ENCODE results near the gene SLC35F2. TPM values are rescaled to one million over a fixed set of nuclear protein-coding genes. Genes with fewer than 3 reads are reported as not detected.

SLC35F2 gene
- total and polyA plus RNA-seq, 9 donors = 3.7 to 20.8 (median 7.9) TPM

GRCh38 chr11:107810875-107811274, 47.7 kb downstream of the SLC35F2 start:
- no peak for DNase-seq
- intact Hi-C loops (cut with DNase I) = no loop called here
- H3K27me3 ChIP-seq = no peaks in the 10 kb centered on the region
- H3K4me1 ChIP-seq (ENCODE audit: insufficient read depth) = peaks cover 2% of the 10 kb centered on the region
- TF ChIP-seq POLR2A (IDR thresholded peaks at IDR 0.05) (no peak), CTCF (IDR thresholded peaks at IDR 0.05) (no peak), EP300 (IDR thresholded peaks at IDR 0.05) (no peak)
- no peaks in the 10 kb centered on the region for H3K36me3 ChIP-seq
- H3K4me3 ChIP-seq = no peak overlapping the region
- no peak overlapping the region for H3K27ac ChIP-seq
- H3K9me3 ChIP-seq = no peaks in the 10 kb centered on the region

GRCh38 chr11:107808521-107808920, 50.1 kb downstream of the SLC35F2 start:
- peaks cover 2% of the 10 kb centered on the region for H3K4me1 ChIP-seq (ENCODE audit: insufficient read depth)
- DNase-seq = no peak
- no peaks in the 10 kb centered on the region for H3K36me3 ChIP-seq
- no peak for TF ChIP-seq CTCF (IDR thresholded peaks at IDR 0.05)
- TF ChIP-seq POLR2A (IDR thresholded peaks at IDR 0.05) = no peak
- no peak for TF ChIP-seq EP300 (IDR thresholded peaks at IDR 0.05)
- intact Hi-C loops (cut with DNase I) = no loop called here
- 17 to 37% (median 24%) methylated on average over 4 of the region's 4 CpGs for WGBS, 3 donors
- H3K27ac ChIP-seq = no peak overlapping the region
- H3K9me3 ChIP-seq = no peaks in the 10 kb centered on the region
- H3K27me3 ChIP-seq = no peaks in the 10 kb centered on the region
- no peak overlapping the region for H3K4me3 ChIP-seq

DNA sequence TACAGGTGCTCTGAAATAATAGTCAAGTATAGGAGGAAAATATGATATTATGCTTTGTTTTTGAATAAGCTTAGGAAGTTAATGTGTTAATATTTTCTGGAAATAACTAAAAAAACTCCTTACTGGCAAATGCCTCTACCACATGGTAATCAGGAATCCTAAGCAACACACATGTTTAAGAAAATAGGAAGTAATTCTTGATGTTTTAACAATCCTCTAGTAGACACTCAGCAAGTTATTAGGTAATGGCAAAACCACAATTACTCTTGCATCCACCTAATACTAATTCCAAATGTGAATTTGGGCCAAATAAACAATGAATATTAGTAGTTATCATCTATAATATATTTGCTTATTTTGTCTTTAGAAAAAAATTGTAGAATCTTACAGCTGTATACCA, 53.6 kb downstream of the SLC35F2 start:
- intact Hi-C loops (cut with DNase I) = no loop called here
- peaks cover 2% of the 10 kb centered on the region for H3K4me1 ChIP-seq (ENCODE audit: insufficient read depth)

GRCh38 chr11:107804211-107804610, 54.4 kb downstream of the SLC35F2 start:
- TF ChIP-seq POLR2A (IDR thresholded peaks at IDR 0.05) (no peak), CTCF (IDR thresholded peaks at IDR 0.05) (no peak), EP300 (IDR thresholded peaks at IDR 0.05) (no peak)
- H3K27ac ChIP-seq = no peak overlapping the region
- no peaks in the 10 kb centered on the region for H3K36me3 ChIP-seq
- WGBS, 3 donors = 94 to 98% (median 97%) methylated on average over 1 of the region's 1 CpG
- intact Hi-C loops (cut with DNase I) = no loop called here
- no peak overlapping the region for H3K4me3 ChIP-seq
- no peaks in the 10 kb centered on the region for H3K27me3 ChIP-seq
- peaks cover 2% of the 10 kb centered on the region for H3K4me1 ChIP-seq (ENCODE audit: insufficient read depth)
- no peak for DNase-seq
- no peaks in the 10 kb centered on the region for H3K9me3 ChIP-seq

More for the DNA sequence above, 53.6 kb downstream of the SLC35F2 start:
- no peaks in the 10 kb centered on the region for H3K27me3 ChIP-seq
- no peak for DNase-seq
- H3K27ac ChIP-seq = no peak overlapping the region
- no peaks in the 10 kb centered on the region for H3K9me3 ChIP-seq
- H3K36me3 ChIP-seq = no peaks in the 10 kb centered on the region
- H3K4me3 ChIP-seq = no peak overlapping the region
- TF ChIP-seq POLR2A (IDR thresholded peaks at IDR 0.05) = no peak
- TF ChIP-seq CTCF (IDR thresholded peaks at IDR 0.05) = no peak
- TF ChIP-seq EP300 (IDR thresholded peaks at IDR 0.05) = no peak

GRCh38 chr11:107801641-107802040, 56.9 kb downstream of the SLC35F2 start:
- no peaks in the 10 kb centered on the region for H3K4me1 ChIP-seq (ENCODE audit: insufficient read depth)
- DNase-seq = no peak
- H3K4me3 ChIP-seq = no peak overlapping the region
- H3K9me3 ChIP-seq = no peaks in the 10 kb centered on the region
- no peak for TF ChIP-seq CTCF (IDR thresholded peaks at IDR 0.05)
- no peak for TF ChIP-seq POLR2A (IDR thresholded peaks at IDR 0.05)
- intact Hi-C loops (cut with DNase I) = no loop called here
- H3K36me3 ChIP-seq = no peaks in the 10 kb centered on the region
- H3K27me3 ChIP-seq = no peaks in the 10 kb centered on the region
- H3K27ac ChIP-seq = no peak overlapping the region
- WGBS, 3 donors = 100% methylated on average over 1 of the region's 1 CpG

Data from ovary (tissue), 9 donors.